ENCODE measurements around the gene GABBR1.
"Not testable (repeated sequence)": the region's sequence is repeated elsewhere in the genome, so short reads cannot be mapped to it uniquely, and the experiment has no call there.

GABBR1 gene

DNA sequence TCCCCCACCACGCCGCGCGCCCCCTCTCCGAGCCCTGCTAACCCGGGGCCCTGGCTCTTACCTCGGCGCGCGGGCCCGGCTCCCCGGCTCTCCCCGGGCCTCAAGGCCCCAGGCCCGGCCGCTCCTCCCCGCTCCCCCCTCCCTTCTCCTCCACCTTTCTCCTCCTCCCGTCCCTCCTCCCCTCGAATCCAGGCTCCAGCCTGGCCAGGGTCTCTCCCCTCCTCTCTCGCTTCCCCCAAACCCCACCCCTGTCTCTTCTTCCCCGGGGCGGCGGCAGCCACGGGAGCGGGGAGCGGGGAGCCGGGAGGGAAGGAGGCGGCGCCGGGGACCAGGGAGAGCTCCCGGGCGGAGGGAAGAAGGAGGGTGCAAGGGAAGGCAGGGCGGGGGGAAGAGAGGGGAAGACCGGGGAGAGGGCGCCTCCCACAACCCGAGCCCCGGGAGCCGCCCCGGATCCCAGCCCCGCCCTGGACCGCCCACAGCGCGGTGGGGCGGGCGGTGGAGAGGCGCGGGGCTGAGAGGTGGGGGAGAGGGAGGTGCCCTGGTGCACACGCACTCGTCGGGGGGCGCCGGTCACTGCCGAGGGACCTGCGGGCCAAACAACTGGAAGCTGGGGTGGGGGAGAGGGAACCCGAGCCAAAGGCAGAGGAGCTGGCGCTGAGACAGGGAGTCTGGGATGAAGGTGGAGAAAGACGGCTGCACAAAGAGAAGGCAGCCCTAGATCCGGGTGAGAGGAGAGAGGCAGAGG is at the start of gene GABBR1:
TSS of gene GABBR1 (minus strand) at position 395 of the 745 bp plus-strand sequence. CDS start 798 bp downstream, outside the sequence.
- peak; percentile 53 to 54 for DNase-seq (ENCODE audit: low read depth in 2 of 2)

DNA sequence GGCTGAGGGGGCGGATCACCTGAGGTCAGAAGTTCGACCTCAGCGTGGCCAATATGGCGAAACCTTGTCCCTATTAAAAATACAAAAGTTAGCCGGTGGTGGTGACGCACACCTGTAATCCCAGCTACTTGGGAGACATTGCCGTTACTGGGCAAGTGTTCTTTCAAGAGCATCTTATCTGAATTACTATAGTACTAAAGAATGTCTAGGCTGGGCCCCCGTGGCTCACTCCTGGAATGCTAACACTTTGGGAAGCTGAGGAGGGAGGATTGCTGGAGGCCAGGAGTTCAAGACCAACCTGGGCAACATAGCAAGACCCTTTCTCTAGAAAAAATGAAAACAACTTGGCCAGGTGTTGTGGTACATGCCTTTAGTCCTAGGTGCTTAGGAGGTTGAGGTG is 48.8 kb upstream of the GABBR1 start:
- no peak for DNase-seq (ENCODE audit: low read depth in 2 of 2)

DNA sequence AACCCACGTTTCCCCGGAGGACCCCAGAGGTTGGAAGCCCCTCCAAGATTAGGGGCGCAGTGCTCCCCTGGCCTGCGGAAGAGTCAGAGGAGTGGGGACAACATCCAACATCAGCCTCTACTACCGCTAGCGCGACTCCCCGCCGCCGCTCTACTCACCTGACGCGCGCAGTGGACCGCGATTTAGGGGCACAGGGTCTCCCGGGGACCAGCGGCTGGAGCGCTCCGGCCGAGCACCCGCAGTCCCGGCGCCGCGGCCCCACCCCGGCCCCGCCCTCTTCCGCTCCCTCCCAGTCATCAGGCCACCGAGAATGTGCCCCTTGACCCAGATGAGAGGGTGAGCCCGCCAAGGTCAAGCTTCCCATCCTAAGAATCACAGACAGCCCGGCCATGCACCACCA is 47.9 kb upstream of the GABBR1 start, which contains the start of gene ZFP57:
TSS of gene ZFP57 (minus strand) at position 249 of the 400 bp plus-strand sequence. CDS start 4,149 bp downstream, outside the sequence.
- no peak for DNase-seq (ENCODE audit: low read depth in 2 of 2)

DNA sequence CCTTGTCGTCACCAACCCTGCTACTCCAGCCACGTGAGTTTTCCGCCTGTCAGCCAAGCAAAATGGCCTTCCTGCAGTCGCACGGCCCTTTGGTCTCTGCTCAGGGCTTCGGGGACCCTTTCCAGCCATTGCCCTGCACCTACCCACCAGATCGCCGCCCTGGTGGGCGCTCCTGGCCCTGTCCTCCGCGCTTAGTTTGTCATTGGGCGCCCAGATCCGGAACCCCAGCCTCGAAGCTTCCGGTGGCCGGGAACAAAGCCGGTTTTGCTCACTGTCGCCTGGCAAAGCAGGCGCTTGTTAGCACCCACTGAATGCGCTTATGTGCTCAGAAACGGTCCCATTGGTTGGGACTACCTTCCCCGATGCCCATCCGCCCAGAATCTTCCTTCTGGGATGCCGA is 47.4 kb upstream of the GABBR1 start:
- DNase-seq (ENCODE audit: low read depth in 2 of 2) = no peak

DNA sequence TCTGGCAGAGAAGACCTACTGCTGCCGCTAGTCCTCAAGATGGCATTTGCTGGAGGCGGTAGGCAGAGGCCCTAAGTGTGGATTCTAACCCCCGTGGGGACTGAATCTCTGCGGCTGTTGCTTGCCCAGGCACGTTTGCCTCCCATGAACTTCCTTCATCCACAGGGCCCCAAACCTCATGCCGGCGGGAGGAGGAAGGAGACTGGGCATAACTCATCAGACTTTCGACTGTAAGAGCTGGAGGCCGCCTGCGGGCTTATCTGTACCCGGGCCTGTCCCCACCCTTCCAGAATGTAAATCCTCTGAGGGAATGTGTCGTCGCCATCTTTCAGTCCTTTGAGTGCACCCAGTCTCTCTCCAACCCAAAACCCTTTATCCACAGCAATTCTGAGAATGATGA is 47.0 kb upstream of the GABBR1 start:
- DNase-seq (ENCODE audit: low read depth in 2 of 2) = no peak

DNA sequence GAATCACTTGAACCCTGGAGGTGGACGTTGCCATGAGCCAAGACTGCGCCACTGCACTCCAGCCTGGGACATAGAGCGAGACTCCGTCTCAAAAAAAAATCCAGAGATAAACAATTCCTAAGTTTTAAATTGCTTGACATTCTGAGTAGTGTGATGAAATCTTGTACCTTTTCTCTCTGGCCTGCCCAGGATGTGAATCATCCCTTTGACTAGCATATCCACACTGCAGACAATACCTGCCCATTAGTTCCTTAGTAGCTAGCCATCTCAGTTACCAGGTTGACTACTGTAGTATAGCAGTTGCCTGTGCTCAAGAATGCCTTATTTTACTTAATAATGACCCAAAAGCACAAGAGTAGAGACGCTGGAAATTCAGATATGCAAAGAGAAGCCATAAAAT is 45.1 kb upstream of the GABBR1 start:
- no peak for DNase-seq (ENCODE audit: low read depth in 2 of 2)

DNA sequence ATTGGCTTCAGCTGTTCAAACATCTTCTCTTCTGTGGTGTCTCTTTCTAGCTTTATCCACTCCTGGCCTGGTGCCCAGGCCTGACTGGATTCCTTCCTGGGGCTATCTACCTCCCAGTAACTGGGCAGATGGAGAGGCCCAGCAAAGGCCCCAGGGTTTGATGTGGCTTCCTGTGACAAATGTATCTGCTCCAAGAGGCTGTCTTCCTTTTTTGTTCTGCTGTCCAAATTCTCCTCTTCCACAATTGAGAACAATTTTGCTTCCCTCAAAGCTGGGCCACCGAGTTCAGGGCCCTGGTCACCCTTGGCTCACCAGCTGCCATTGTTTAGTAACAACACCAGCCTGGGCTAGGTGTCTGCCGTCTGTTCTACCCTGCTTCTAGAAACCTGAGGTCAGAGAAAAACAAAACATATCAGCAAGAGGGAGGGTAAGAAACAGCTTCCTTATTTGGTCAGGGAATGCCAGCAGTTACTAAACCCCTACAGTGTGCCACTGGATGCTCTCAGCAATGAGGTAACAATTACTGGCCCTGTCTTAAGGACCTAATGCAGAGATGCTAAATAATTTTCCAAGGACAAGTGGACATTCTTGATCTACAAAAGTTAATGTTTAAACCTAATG is 44.1 kb upstream of the GABBR1 start:
- no peak for DNase-seq (ENCODE audit: low read depth in 2 of 2)

DNA sequence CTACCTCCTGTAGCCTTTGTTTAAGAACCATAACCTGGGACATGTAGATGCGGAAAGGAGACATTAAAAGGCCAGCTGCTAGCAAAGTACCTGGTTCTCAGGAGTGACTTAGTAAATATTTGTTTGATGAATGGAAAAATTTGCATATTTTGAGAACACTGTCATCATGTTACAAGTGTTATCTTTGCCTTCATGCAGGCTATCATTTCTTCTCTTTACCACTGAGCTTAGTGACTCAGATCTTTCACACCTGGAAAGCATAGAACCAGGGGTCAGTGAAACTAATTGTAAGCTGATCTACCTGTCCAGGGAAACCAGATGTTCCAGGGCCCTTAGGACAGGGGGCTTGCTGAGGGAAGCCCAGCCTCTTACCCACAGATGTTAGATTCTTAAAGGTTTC is 42.6 kb upstream of the GABBR1 start:
- DNase-seq (ENCODE audit: low read depth in 2 of 2) = no peak

DNA sequence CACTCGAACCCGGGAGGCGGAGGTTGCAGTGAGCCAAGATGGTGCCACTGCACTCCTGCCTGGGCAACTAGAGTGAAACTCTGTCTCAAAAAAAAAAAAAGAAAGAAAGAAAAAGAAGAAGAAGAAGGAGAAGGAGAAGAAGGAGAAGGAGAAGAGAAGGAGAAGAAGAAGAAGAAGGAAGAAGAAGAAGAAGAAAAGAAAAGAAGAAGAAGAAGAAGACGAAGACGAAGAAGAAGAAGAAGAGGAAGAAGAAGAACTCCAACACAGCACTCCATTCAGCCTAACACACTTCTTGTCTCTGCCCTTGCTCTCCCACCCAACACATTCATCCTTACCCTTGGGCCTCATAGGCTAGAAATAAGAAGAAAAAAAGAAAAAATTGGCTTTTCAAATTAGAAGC is 41.0 kb upstream of the GABBR1 start:
- DNase-seq (ENCODE audit: low read depth in 2 of 2) = no peak

DNA sequence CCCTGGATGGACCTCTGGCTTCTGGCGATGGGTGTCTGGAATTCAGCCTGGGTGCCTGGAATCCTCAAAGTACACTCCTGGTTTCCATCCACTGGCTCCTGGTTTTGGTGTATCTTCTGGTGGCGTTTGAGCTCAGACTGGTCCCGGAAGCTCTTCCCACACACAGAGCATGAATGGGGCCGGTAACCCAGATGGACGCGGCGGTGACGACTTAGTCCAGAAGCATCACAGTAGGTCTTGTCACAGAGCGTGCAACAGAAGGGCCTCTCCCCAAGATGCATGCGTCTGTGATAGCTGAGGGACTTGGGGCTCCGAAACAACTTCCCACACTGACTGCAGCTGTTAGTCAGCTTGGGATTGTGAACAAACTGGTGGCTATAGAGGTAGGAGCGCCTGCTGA is 40.2 kb upstream of the GABBR1 start:
- DNase-seq (ENCODE audit: low read depth in 2 of 2) = no peak

DNA sequence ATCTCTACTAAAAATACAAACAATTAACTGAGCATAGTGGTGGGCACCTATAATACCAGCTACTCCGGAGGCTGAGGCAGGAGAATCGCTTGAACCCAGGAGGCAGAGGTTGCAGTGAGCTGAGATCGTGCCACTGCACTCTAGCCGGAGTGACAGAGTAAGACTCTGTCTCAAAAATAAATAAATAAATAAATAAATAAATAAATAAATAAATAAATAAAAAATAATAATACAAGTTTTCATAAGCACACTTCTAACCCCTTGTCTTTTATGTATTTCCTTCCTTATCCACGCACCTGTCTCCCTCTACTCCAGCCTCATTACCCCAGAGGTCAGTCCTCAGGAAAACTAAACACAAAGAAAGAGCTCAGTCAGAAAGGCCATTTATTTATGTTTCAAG is 39.1 kb upstream of the GABBR1 start:
- DNase-seq (ENCODE audit: low read depth in 2 of 2) = not testable (repeated sequence)

DNA sequence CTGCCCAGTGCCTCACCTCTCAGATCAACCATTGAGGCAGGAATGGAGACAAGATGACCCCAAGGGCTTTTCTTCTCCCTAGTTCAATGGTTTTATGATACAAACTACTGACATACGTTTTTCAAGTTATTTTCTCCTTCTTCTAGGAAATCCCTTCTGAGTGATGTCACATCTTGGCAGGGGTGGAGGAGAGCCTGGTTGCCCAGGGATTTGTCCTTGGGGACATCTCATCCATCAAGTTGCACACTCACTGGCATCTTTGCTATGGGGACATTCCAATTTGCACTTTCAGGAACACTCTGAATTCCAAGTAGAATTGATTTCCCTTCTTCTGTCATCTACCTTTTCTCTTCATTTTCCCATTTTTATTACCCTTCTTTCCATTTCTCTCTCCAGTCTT is 38.0 kb upstream of the GABBR1 start:
- DNase-seq (ENCODE audit: low read depth in 2 of 2) = no peak

DNA sequence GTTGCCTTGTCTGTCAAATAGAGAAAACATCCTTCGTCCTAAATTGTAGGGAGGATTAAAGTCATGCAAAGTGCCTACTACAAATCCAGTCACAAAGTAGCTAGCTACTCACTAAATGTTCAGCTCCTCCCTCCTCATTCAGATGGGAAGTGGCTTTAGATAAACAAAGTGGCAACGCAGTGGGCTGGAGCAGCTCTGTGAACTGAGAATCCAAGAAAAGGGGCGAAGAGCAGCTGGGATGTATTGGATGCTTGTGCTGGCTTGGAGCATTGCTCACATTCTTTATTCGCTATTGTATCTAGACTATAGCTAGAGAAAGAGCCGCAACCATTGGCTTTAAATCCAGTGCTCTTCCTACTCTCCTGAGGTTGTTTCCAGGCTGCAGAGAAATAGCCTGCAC is 34.2 kb upstream of the GABBR1 start:
- no peak for DNase-seq (ENCODE audit: low read depth in 2 of 2)

DNA sequence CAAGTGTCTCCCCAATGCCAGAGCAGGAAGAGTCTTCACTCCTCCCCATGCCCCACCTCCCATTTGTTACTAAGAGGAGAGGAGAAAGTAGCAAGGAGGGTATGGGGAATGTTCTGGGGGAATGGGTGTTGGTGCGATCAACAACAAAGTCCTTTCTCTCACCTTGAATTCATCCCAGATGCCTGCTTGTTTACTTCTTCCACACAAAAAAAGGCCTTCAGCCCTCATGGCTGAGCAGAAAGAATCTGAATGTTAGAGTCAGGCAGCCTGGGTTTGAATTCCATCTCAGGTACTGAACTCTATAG is 33.8 kb upstream of the GABBR1 start:
- DNase-seq (ENCODE audit: low read depth in 2 of 2) = no peak

DNA sequence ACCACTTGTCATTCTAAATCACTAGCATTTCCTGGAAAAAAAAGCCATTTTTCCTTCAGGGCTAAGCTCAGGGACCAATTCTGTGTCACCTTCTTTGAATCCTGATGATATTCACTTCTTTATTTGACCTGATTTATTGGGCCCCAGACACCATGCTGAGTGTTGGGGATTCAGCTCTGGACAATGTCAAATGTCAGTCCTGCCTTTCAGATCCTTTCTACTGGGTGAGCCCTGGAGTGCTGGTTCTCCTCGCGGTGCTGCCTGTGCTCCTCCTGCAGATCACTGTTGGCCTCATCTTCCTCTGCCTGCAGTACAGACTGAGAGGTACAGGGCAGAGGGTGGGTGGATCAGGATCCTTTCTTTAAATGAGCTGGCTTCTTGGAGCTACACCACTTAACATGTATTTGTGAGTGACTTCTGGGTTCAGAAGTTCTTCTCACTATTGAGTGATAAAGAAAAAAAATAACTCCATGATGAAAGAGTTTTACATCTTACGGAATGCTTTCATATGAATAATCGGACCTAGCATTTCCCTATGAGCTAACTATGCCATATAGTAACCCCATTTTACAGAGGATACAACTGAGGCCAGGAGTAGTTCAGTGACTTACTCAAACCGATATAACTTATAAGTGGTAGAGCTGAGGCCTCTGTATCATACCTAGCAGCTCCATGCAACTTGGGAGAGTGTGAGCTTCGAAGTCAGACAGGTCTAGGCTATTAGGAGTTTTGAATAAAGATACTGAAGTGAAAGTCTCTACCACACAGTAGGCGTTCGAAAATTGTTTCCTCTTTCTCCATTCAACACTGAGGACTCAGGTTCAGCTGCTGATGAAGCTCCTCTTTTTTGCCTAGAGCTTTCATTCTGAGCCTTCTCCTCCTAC is 33.2 kb upstream of the GABBR1 start:
- no peak for DNase-seq (ENCODE audit: low read depth in 2 of 2)

DNA sequence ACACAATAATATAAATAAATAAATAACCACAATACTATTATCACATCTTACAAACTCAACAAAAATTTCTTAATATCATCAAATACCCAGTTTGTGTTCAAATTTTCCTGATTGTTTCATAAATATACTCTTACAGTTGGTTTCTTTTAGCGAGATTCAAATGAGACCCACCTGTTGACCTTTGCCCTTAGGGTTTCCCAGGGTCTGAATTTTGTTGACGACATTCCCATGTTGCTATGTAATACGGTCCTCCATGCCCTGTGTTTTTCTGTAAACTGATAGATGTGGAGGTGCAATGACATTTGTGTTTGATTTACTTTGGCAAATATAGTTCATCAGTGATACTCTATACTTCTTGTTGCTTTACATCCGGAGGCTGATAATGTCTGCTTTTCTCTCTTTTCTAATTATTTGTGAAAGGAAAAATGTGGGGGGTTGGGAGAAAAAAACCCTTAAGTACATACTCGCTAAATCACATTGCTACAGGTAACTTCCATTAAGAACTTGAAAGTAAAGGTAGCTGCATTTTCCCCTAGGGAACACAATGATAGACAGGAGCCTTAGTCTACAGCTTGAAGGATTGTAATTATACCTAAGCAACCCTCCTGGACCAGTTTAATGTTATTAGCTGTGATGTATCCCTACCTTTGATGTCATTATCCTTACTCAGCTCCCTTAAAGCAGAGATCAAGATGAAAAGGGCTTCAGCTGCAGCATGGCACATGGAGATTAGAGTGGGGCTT is 30.5 kb upstream of the GABBR1 start:
- DNase-seq (ENCODE audit: low read depth in 2 of 2) = no peak

DNA sequence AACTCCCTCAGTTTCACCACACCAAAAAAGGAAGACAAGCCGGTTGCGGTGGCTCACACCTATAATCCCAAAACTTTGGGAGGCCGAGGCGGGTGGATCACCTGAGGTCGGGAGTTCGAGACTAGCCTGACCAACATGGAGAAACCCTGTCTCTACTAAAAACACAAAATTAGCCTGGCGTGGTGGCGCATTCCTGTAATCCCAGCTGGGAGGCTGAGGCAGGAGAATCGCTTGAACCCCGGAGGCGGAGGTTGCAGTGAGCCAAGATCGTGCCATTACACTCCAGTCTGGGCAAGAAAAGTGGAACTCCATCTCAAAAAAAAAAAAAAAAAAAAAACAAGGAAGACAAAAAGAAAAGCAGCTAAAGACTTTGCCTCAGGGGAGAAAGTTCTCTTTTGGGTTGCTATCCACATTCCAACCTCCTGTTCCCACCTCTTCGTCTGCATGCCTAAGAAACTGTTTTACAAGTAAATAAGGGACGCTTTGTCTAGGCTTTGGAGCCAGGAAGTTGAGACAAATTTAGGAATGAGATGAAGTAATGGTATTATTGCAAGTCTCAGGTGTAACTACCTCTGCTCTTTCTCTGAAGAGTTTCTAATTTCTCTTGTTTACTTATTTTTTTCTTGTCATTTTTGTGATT is 28.6 kb upstream of the GABBR1 start:
- DNase-seq (ENCODE audit: low read depth in 2 of 2) = not testable (repeated sequence)

DNA sequence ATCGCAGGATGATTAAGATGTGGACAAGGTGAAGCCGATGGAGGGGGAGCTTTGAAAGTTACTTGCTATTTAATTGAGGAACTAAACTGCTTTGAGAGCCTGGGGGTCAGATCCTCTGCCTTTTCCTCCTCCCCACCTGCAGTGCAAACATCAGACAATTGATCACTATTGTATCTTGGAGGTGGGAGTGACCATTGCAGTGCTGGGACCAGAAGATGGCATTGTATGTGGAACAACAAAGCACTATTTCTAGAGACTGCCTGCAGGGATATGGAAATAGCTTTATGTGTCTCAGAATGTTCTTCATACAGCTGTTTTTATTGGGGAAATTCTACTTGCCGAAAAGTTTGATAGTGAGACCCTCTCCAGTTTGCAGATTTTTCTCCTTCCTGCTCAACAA is 28.1 kb upstream of the GABBR1 start:
- DNase-seq (ENCODE audit: low read depth in 2 of 2) = no peak

DNA sequence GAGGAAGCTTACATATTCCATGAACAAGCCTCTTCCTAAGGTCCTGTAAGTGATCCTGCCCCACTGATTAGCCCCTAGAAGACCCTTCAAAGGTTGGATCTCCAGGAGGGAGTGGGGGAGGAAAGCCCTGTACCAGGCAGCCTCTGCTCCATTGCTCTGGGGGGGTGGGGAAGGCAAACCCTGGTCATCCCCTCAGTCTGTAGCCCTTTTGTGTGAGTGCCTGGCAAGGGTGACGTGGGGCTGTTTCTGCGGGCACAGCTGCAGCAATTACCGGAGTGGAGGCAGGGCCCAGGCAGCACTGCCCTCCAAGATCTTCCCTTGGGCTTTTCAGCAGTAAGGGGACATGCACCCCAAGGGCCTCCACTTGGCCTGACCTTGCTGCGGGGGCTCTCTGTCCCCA is 23.8 kb upstream of the GABBR1 start, which contains the start of gene MOG:
TSS of gene MOG (plus strand) at position 295 of the 400 bp plus-strand sequence. CDS start 118 bp downstream, outside the sequence.
- no peak for DNase-seq (ENCODE audit: low read depth in 2 of 2)

DNA sequence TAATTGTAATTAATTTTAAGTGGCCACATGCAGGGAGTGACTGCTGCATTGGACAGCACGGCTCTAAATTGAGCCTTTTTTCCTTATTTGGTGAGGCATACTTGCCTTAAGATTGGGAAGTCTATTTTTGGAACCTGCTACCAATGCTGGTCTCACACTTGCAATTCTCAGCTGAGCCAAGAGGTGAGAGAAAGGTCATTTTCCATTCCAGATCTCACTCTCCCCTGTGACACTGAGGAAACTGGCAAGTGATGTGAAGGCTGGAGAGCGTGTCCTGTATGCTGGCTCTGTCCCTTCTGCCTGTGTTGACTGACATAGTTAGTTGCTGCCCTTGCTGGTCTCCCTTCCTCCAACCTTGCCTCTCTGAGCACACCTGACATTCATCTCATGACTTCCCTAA is 23.2 kb upstream of the GABBR1 start:
- no peak for DNase-seq (ENCODE audit: low read depth in 2 of 2)

DNA sequence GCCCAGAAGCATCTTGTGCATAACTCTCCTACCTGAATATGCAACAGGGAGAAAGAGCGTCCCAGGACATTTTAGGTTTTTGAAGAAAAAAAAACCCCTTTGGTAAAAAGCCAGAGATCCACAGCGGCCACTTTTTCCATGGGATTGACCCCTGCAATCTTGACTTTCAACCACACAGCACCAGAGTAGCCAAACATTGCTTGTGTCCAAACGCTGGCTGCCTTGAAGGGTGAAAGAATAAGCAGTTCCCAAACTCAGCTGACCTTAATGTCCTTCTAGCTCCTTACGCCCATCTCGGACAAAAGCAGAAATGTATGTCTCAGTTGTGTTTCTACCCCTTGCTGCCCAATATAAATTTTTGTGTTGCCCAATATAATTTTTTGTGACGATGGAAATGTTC is 22.7 kb upstream of the GABBR1 start:
- no peak for DNase-seq (ENCODE audit: low read depth in 2 of 2)

All from activated CD4-positive, alpha-beta T cell treated with anti-CD3 and anti-CD28 coated beads for 24 hours (primary cell).